Right atrium auricular region (tissue), 2 donors: Measurements from ENCODE around the gene LENG9. TPM values are rescaled to one million over a fixed set of nuclear protein-coding genes. Genes with fewer than 3 reads are reported as not detected.
"Not testable (repeated sequence)": the region's sequence is repeated elsewhere in the genome, so short reads cannot be mapped to it uniquely, and the experiment has no call there.

Source experiments
- DNase-seq: peaks from one replicate; pipeline ENCODE4 v3.0.0-alpha.2; 2019; ENCODE audit warnings: low spot score
- H3K27ac ChIP-seq, 2 donors: fragments of 200-600 bp; sonication (generic); 1 replicate in 1 of 2; 2 replicates in 1 of 2; pipeline ENCODE4 v1.5.1; 2016 to 2019
- H3K27me3 ChIP-seq, 2 donors: fragments of 200-600 bp; sonication (generic); one replicate each; pipeline versions ENCODE4 v1.5.1 to v1.6.0; 2017 to 2019
- H3K36me3 ChIP-seq: fragments of 200-600 bp; sonication (generic); one replicate; pipeline ENCODE4 v1.5.1; 2016
- H3K4me1 ChIP-seq, 2 donors: fragments of 200-600 bp; sonication (generic); one replicate each; pipeline versions ENCODE4 v1.5.1 to v1.6.0; 2017 to 2019
- H3K4me3 ChIP-seq, 2 donors: fragments of 200-600 bp; sonication (generic); 1 replicate in 1 of 2; 2 replicates in 1 of 2; pipeline ENCODE4 v1.5.1; 2017 to 2019; ENCODE audit warnings: mild to moderate bottlenecking in 1 of 2, moderate library complexity in 1 of 2
- H3K9me3 ChIP-seq, 2 donors: fragments of 200-600 bp; sonication (generic); one replicate each; pipeline ENCODE4 v1.5.1; 2019
- CTCF ChIP-seq, 2 donors: fragments of 200-600 bp; sonication (generic); IDR thresholded peaks; one replicate each; pipeline ENCODE4 v1.5.1; 2019; ENCODE audit warnings: antibody characterized with exemption in 2 of 2
- total RNA-seq, 2 donors: library from RNA; depleted of rRNA; stranded (reverse); fragments of >200 nt; gene quantifications; one replicate each; pipeline ENCODE4 v1.1.0, GENCODE V29; 2016

Gene LENG9
- total RNA-seq, 2 donors from 2014 or later: 2.1 to 4.9 TPM

- TF ChIP-seq CTCF (IDR thresholded peaks at IDR 0.05): no peak
- Histone ChIP-seq H3K4me3 (peak overlapping the region; percentile 43 to 54), H3K9me3 (no peaks in the 10 kb centered on the region), H3K36me3 (no peaks in the 10 kb centered on the region), H3K4me1 (peaks cover 0 to 36% of the 10 kb centered on the region in 2 donors), H3K27ac (peak overlapping the region; percentile 76 to 85), H3K27me3 (no peaks in the 10 kb centered on the region)
- DNase-seq: no peak
These were observed 7.6 kb upstream of the LENG9 start for GRCh38 chr19:54470991-54471782.

GRCh38 chr19:54470276-54470887, 6.8 kb upstream of the LENG9 start:
- peak overlapping the region in 1 of 2 donors; percentile 43 for H3K4me3 ChIP-seq
- H3K9me3 ChIP-seq: no peaks in the 10 kb centered on the region
- H3K36me3 ChIP-seq: no peaks in the 10 kb centered on the region
- H3K27ac ChIP-seq: peak overlapping the region; percentile 76 to 85
- H3K27me3 ChIP-seq: no peaks in the 10 kb centered on the region
- H3K4me1 ChIP-seq: peaks cover 0 to 36% of the 10 kb centered on the region in 2 donors
- DNase-seq: no peak
- TF ChIP-seq CTCF (IDR thresholded peaks at IDR 0.05): no peak

GRCh38 chr19:54469496-54469934, 5.9 kb upstream of the LENG9 start:
- Histone ChIP-seq H3K36me3 (no peaks in the 10 kb centered on the region), H3K4me3 (no peak overlapping the region), H3K27ac (peak overlapping the region; percentile 76 to 85), H3K4me1 (peaks cover 0 to 41% of the 10 kb centered on the region in 2 donors), H3K27me3 (no peaks in the 10 kb centered on the region), H3K9me3 (no peaks in the 10 kb centered on the region)
- no peak for DNase-seq
- TF ChIP-seq CTCF (IDR thresholded peaks at IDR 0.05): no peak

- not testable (repeated sequence) for H3K27ac ChIP-seq, DNase-seq, H3K27me3 ChIP-seq, H3K4me3 ChIP-seq, H3K36me3 ChIP-seq, H3K9me3 ChIP-seq
- H3K4me1 ChIP-seq: peaks cover 0 to 45% of the 10 kb centered on the region in 2 donors
These were observed 2.5 kb upstream of the LENG9 start for GRCh38 chr19:54466110-54466480.

GRCh38 chr19:54465426-54466109, 2.0 kb upstream of the LENG9 start:
- peaks cover 0 to 45% of the 10 kb centered on the region in 2 donors for H3K4me1 ChIP-seq
- peak overlapping the region in 1 of 2 donors; percentile 72 for H3K4me3 ChIP-seq
- no peak overlapping the region for H3K27ac ChIP-seq
- no peak for DNase-seq
- no peaks in the 10 kb centered on the region for H3K27me3 ChIP-seq
- no peak for TF ChIP-seq CTCF (IDR thresholded peaks at IDR 0.05)
- H3K9me3 ChIP-seq: no peaks in the 10 kb centered on the region
- H3K36me3 ChIP-seq: peaks cover 14% of the 10 kb centered on the region
